Astrocyte of the cerebellum (primary cell): Measurements from ENCODE around the gene CCDC178.
"Not testable (repeated sequence)": the region's sequence is repeated elsewhere in the genome, so short reads cannot be mapped to it uniquely, and the experiment has no call there.

ENCODE experiments used
- DNase-seq: peaks from one replicate; pipeline ENCODE4 v3.0.0-alpha.2; 2011; ENCODE audit warnings: low read depth
- H3K4me3 ChIP-seq: 2 replicates; pipeline ENCODE4 v1.5.1; 2011; ENCODE audit warnings: mild to moderate bottlenecking, low read depth, low read length, moderate library complexity
- CTCF ChIP-seq: IDR thresholded peaks from 2 replicates; pipeline ENCODE4 v1.5.1; 2012; ENCODE audit warnings: low read length, low read depth, moderate library complexity, mild to moderate bottlenecking; ENCODE audit errors: missing control alignments
- in situ Hi-C: cut with HindIII; loops from 2 replicates; pipeline ENCODE4 v1.10.0; 2017; ENCODE audit warnings: low sequenced_read_pairs

Gene CCDC178

GRCh38 chr18:33427549-33427948, 13.0 kb downstream of the CCDC178 start:
- in situ Hi-C loops = no loop called here

GRCh38 chr18:33424266-33424946, 16.1 kb downstream of the CCDC178 start:
- in situ Hi-C loops = no loop called here
- no peak for DNase-seq
- H3K4me3 ChIP-seq = no peak overlapping the region
- no peak for TF ChIP-seq CTCF

More at GRCh38 chr18:33427549-33427948, 13.0 kb downstream of the CCDC178 start:
- H3K4me3 ChIP-seq = no peak overlapping the region
- no peak for DNase-seq
- no peak for TF ChIP-seq CTCF

GRCh38 chr18:33421225-33421624, 19.3 kb downstream of the CCDC178 start:
- H3K4me3 ChIP-seq = no peak overlapping the region
- no peak for TF ChIP-seq CTCF
- DNase-seq = no peak
- in situ Hi-C loops = no loop called here

- in situ Hi-C loops = no loop called here
- no peak for DNase-seq
- H3K4me3 ChIP-seq = no peak overlapping the region
- TF ChIP-seq CTCF = no peak
Observed at GRCh38 chr18:33404244-33404873, 36.2 kb downstream of the CCDC178 start.

GRCh38 chr18:33398939-33399338, 41.6 kb downstream of the CCDC178 start:
- H3K4me3 ChIP-seq, DNase-seq, in situ Hi-C loops: not testable (repeated sequence)

GRCh38 chr18:33375829-33376228, 64.7 kb downstream of the CCDC178 start:
- no peak overlapping the region for H3K4me3 ChIP-seq
- DNase-seq = no peak
- TF ChIP-seq CTCF = no peak
- in situ Hi-C loops = no loop called here

GRCh38 chr18:33372442-33372841, 68.1 kb downstream of the CCDC178 start:
- in situ Hi-C loops = no loop called here
- no peak for TF ChIP-seq CTCF
- H3K4me3 ChIP-seq = no peak overlapping the region
- peak; percentile 33 for DNase-seq
